Liver (tissue), 9 donors: ENCODE measurements around the gene TBC1D5. TPM values are rescaled to one million over a fixed set of nuclear protein-coding genes. Genes with fewer than 3 reads are reported as not detected.

Source experiments
- DNase-seq: peaks from one replicate; pipeline ENCODE4 v3.0.0-alpha.2; 2017; ENCODE audit warnings: low spot score
- H3K27ac ChIP-seq, 2 donors: one replicate each; pipeline ENCODE4 v1.7.0; 2013; ENCODE audit warnings: inconsistent platforms in 2 of 2, low read length in 2 of 2, control low read depth in 1 of 2, low read depth in 1 of 2, mild to moderate bottlenecking in 1 of 2
- H3K27me3 ChIP-seq, 4 donors: one replicate each; pipeline versions ENCODE4 v1.6.1 to v1.7.0; 2013; ENCODE audit warnings: low read length in 3 of 4, inconsistent platforms in 1 of 4, mild to moderate bottlenecking in 1 of 4, moderate library complexity in 1 of 4; ENCODE audit not compliant: control insufficient read depth in 4 of 4, insufficient read depth in 4 of 4
- H3K36me3 ChIP-seq, 4 donors: one replicate each; pipeline versions ENCODE4 v1.6.1 to v1.7.0; 2013; ENCODE audit warnings: low read length in 3 of 4, mild to moderate bottlenecking in 3 of 4, low read depth in 1 of 4, moderate library complexity in 1 of 4; ENCODE audit not compliant: control insufficient read depth in 4 of 4, insufficient read depth in 3 of 4
- H3K4me1 ChIP-seq, 4 donors: one replicate each; pipeline versions ENCODE4 v1.6.1 to v1.7.0; 2013; ENCODE audit warnings: low read length in 3 of 4, mild to moderate bottlenecking in 3 of 4, moderate library complexity in 1 of 4; ENCODE audit not compliant: control insufficient read depth in 4 of 4, insufficient read depth in 4 of 4
- H3K4me3 ChIP-seq, 3 donors: one replicate each; pipeline versions ENCODE4 v1.6.1 to v1.7.0; 2013; ENCODE audit warnings: low read length in 3 of 3, control low read depth in 1 of 3, low read depth in 1 of 3, mild to moderate bottlenecking in 1 of 3
- H3K9ac ChIP-seq, 2 donors: one replicate each; pipeline ENCODE4 v1.7.0; 2013; ENCODE audit warnings: low read length in 2 of 2, mild to moderate bottlenecking in 2 of 2, moderate library complexity in 2 of 2, control low read depth in 1 of 2, low read depth in 1 of 2
- H3K9me3 ChIP-seq, 4 donors: one replicate each; pipeline versions ENCODE4 v1.6.1 to v1.7.0; 2013; ENCODE audit warnings: low read length in 3 of 4; ENCODE audit not compliant: control insufficient read depth in 4 of 4
- EGR1 ChIP-seq, 2 donors: IDR thresholded peaks; 2 replicates each; pipeline ENCODE4 v1.6.1; 2016 to 2018; ENCODE audit warnings: antibody characterized with exemption in 2 of 2, low read depth in 2 of 2
- FOXA1 ChIP-seq: IDR thresholded peaks from 2 replicates; pipeline ENCODE4 v1.6.1; 2016; ENCODE audit warnings: antibody characterized with exemption
- FOXA2 ChIP-seq: IDR thresholded peaks from 2 replicates; pipeline ENCODE4 v1.6.1; 2016; ENCODE audit warnings: antibody characterized with exemption
- GABPA ChIP-seq, 2 donors: IDR thresholded peaks in 1 of 2; conservative IDR thresholded peaks in 1 of 2; 2 replicates each; pipeline ENCODE4 v1.6.1; 2016; ENCODE audit warnings: antibody characterized with exemption in 2 of 2, mild to moderate bottlenecking in 1 of 2, moderate library complexity in 1 of 2
- HNF4A ChIP-seq, 2 donors: conservative IDR thresholded peaks; 2 replicates each; pipeline ENCODE4 v1.6.1; 2016; ENCODE audit warnings: antibody characterized with exemption in 2 of 2, mild to moderate bottlenecking in 2 of 2
- HNF4G ChIP-seq: IDR thresholded peaks from 2 replicates; pipeline ENCODE4 v1.6.1; 2016; ENCODE audit warnings: antibody characterized with exemption
- JUND ChIP-seq, 2 donors: IDR thresholded peaks; 2 replicates each; pipeline ENCODE4 v1.6.1; 2016; ENCODE audit warnings: antibody characterized with exemption in 2 of 2
- NR2F2 ChIP-seq: IDR thresholded peaks from 2 replicates; pipeline ENCODE4 v1.6.1; 2016; ENCODE audit warnings: antibody characterized with exemption
- RAD21 ChIP-seq, 2 donors: IDR thresholded peaks; 2 replicates each; pipeline ENCODE4 v1.6.1; 2016; ENCODE audit warnings: antibody characterized with exemption in 2 of 2, mild to moderate bottlenecking in 2 of 2
- REST ChIP-seq: IDR thresholded peaks from 2 replicates; pipeline ENCODE4 v1.6.1; 2016; ENCODE audit warnings: antibody characterized with exemption, mild to moderate bottlenecking
- RXRA ChIP-seq, 2 donors: IDR thresholded peaks; 2 replicates each; pipeline ENCODE4 v1.6.1; 2017 to 2018; ENCODE audit warnings: antibody characterized with exemption in 2 of 2, mild to moderate bottlenecking in 1 of 2
- SP1 ChIP-seq: IDR thresholded peaks from 2 replicates; pipeline ENCODE4 v1.6.1; 2018; ENCODE audit warnings: antibody characterized with exemption, mild to moderate bottlenecking
- TAF1 ChIP-seq: conservative IDR thresholded peaks from 2 replicates; pipeline ENCODE4 v1.6.1; 2016; ENCODE audit warnings: antibody characterized with exemption, mild to moderate bottlenecking
- YY1 ChIP-seq: IDR thresholded peaks from 2 replicates; pipeline ENCODE4 v1.6.1; 2016; ENCODE audit warnings: antibody characterized with exemption, mild to moderate bottlenecking
- WGBS: extraction: QIAGEN DNeasy Blood & Tissue Kit; methylation state at CpG from one replicate; pipeline ENCODE4 v1.1.7; 2013; 5-methylcytosine and 5-hydroxymethylcytosine counted together
- polyA plus RNA-seq, 2 donors: library from polyadenylated mRNA; stranded (reverse) in 1 of 2; unstranded in 1 of 2; fragments of 200-250 nt in 1 of 2; fragments of >200 nt in 1 of 2; fragmentation: Nextera tagmentation in 1 of 2; extraction: Ambion mirVana in 1 of 2; gene quantifications; one replicate each; pipeline versions ENCODE4 v1.2.1 to v1.2.3, GENCODE V29; 2013 to 2015
- total RNA-seq, 2 donors: library from RNA; depleted of rRNA; stranded (reverse); fragments of >200 nt; gene quantifications; one replicate each; pipeline ENCODE4 v1.2.3, GENCODE V29; 2014
- TF ChIP-seq, protein P1 (sequence below): IDR thresholded peaks from 2 replicates; pipeline ENCODE4 v1.6.1; 2016; ENCODE audit warnings: antibody characterized with exemption
- TF ChIP-seq, protein P2 (sequence below): IDR thresholded peaks from 2 replicates; pipeline ENCODE4 v1.6.1; 2016; ENCODE audit warnings: antibody characterized with exemption
- TF ChIP-seq, protein P3 (sequence below): IDR thresholded peaks from 2 replicates; pipeline ENCODE4 v1.6.1; 2016; ENCODE audit warnings: antibody characterized with exemption
- TF ChIP-seq, protein P4 (sequence below): fragments of 150-350 bp; IDR thresholded peaks from 2 replicates; pipeline ENCODE4 v1.5.1; 2017; ENCODE audit warnings: improper control_type of control experiment, low read depth, low read length; ENCODE audit not compliant: missing input control
- donor health status: healthy.
- donor health status: healthy.
- donor health status: healthy.
- donor health status: healthy.
- donor health status: healthy.

Gene TBC1D5
- total and polyA plus RNA-seq, 4 donors, result 9.1 to 45.6 (median 25.6) TPM

DNA sequence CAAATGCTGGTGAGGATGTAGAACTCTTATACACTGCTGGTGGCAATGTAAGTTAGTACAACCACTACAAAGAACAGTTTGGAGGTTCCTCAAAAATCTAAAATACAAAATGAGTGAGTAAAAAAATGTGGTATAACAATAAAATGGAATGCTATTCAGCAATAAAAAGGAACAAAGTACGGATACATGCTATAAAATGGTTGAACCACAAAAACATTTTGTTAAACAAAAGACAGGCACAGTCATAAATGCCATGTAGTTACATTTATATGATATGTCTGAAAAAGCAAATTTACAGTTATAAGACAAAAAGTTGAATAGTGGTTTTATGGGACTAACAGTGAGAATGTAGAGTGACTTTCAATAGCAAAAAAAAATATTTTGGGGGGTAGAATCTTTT is 285.8 kb downstream of the TBC1D5 start:
- H3K27me3 ChIP-seq, result no peaks in the 10 kb centered on the region
- no peaks in the 10 kb centered on the region for H3K4me1 ChIP-seq
- H3K27ac ChIP-seq, result no peak overlapping the region
- H3K9ac ChIP-seq, result no peak overlapping the region
- no peak for DNase-seq
- H3K9me3 ChIP-seq, result no peaks in the 10 kb centered on the region
- TF ChIP-seq TAF1 (no peak), FOXA1 (no peak), GABPA (IDR thresholded peaks at IDR 0.05 in 1 of 2, conservative IDR thresholded peaks at IDR 0.05 in 1 of 2) (no peak), SP1 (no peak)
- TF ChIP-seq, protein P1, sequence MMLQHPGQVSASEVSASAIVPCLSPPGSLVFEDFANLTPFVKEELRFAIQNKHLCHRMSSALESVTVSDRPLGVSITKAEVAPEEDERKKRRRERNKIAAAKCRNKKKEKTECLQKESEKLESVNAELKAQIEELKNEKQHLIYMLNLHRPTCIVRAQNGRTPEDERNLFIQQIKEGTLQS, result no peak
- 91% methylated on average over 1 of the region's 1 CpG for whole genome bisulfite sequencing
- no peaks in the 10 kb centered on the region for H3K36me3 ChIP-seq
- no peak overlapping the region for H3K4me3 ChIP-seq

- Histone ChIP-seq H3K9ac (no peak overlapping the region), H3K36me3 (no peaks in the 10 kb centered on the region), H3K27ac (no peak overlapping the region), H3K4me1 (no peaks in the 10 kb centered on the region), H3K4me3 (no peak overlapping the region), H3K27me3 (no peaks in the 10 kb centered on the region), H3K9me3 (no peaks in the 10 kb centered on the region)
- TF ChIP-seq RAD21 (IDR thresholded peaks at IDR 0.05) (no peak), JUND (IDR thresholded peaks at IDR 0.05) (no peak), RXRA (IDR thresholded peaks at IDR 0.05) (no peak), REST (no peak), NR2F2 (no peak), GABPA (IDR thresholded peaks at IDR 0.05 in 1 of 2, conservative IDR thresholded peaks at IDR 0.05 in 1 of 2) (no peak), EGR1 (IDR thresholded peaks at IDR 0.05; ENCODE audit: low read depth in 2 of 2) (no peak), HNF4G (no peak), TAF1 (no peak), HNF4A (conservative IDR thresholded peaks at IDR 0.05) (no peak), FOXA2 (no peak), SP1 (no peak), YY1 (no peak), FOXA1 (no peak)
- TF ChIP-seq, protein P2, sequence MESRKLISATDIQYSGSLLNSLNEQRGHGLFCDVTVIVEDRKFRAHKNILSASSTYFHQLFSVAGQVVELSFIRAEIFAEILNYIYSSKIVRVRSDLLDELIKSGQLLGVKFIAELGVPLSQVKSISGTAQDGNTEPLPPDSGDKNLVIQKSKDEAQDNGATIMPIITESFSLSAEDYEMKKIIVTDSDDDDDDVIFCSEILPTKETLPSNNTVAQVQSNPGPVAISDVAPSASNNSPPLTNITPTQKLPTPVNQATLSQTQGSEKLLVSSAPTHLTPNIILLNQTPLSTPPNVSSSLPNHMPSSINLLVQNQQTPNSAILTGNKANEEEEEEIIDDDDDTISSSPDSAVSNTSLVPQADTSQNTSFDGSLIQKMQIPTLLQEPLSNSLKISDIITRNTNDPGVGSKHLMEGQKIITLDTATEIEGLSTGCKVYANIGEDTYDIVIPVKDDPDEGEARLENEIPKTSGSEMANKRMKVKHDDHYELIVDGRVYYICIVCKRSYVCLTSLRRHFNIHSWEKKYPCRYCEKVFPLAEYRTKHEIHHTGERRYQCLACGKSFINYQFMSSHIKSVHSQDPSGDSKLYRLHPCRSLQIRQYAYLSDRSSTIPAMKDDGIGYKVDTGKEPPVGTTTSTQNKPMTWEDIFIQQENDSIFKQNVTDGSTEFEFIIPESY, result no peak
- TF ChIP-seq, protein P3, sequence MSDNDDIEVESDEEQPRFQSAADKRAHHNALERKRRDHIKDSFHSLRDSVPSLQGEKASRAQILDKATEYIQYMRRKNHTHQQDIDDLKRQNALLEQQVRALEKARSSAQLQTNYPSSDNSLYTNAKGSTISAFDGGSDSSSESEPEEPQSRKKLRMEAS, result no peak
- TF ChIP-seq, protein P4, sequence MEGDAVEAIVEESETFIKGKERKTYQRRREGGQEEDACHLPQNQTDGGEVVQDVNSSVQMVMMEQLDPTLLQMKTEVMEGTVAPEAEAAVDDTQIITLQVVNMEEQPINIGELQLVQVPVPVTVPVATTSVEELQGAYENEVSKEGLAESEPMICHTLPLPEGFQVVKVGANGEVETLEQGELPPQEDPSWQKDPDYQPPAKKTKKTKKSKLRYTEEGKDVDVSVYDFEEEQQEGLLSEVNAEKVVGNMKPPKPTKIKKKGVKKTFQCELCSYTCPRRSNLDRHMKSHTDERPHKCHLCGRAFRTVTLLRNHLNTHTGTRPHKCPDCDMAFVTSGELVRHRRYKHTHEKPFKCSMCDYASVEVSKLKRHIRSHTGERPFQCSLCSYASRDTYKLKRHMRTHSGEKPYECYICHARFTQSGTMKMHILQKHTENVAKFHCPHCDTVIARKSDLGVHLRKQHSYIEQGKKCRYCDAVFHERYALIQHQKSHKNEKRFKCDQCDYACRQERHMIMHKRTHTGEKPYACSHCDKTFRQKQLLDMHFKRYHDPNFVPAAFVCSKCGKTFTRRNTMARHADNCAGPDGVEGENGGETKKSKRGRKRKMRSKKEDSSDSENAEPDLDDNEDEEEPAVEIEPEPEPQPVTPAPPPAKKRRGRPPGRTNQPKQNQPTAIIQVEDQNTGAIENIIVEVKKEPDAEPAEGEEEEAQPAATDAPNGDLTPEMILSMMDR, result no peak
- no peak for DNase-seq
These were observed 286.4 kb downstream of the TBC1D5 start for GRCh38 chr3:17456046-17456445.
